SK-N-SH (cell line): ENCODE results near the gene SEMA4D.

ENCODE experiments used
- CTCF ChIP-seq: fragments of 200-600 bp; sonication (generic); IDR thresholded peaks from 2 replicates; pipeline ENCODE4 v1.6.1; 2017; ENCODE audit warnings: antibody characterized with exemption, mild to moderate bottlenecking, moderate library complexity
- EZH2phosphoT487 ChIP-seq: fragments of 200-600 bp; sonication (generic); IDR thresholded peaks from 2 replicates; pipeline ENCODE4 v1.6.1; 2017; ENCODE audit warnings: low read depth, mixed run types, mild to moderate bottlenecking, antibody characterized with exemption, moderate library complexity, borderline replicate concordance
- FOXM1 ChIP-seq: IDR thresholded peaks from 2 replicates; pipeline ENCODE4 v1.4.0; 2012; ENCODE audit warnings: low read depth, mild to moderate bottlenecking
- MAX ChIP-seq: IDR thresholded peaks from 2 replicates; pipeline ENCODE4 v1.4.0; 2012; ENCODE audit warnings: low read depth
- NFIC ChIP-seq: IDR thresholded peaks from 2 replicates; pipeline ENCODE4 v1.4.0; 2012; ENCODE audit warnings: borderline replicate concordance
- NRF1 ChIP-seq: IDR thresholded peaks from 2 replicates; pipeline ENCODE4 v1.6.1; 2012; ENCODE audit warnings: low read depth, mild to moderate bottlenecking, low read length
- RCOR1 ChIP-seq: fragments of 150-350 bp; IDR thresholded peaks from 2 replicates; pipeline ENCODE4 v1.6.1; 2017; ENCODE audit warnings: antibody characterized with exemption, low read length
- REST ChIP-seq: IDR thresholded peaks from 2 replicates; pipeline ENCODE4 v1.6.1; 2012; ENCODE audit warnings: mild to moderate bottlenecking, low read depth, low read length, moderate library complexity
- TEAD4 ChIP-seq: IDR thresholded peaks from 2 replicates; pipeline ENCODE4 v1.4.0; 2012; ENCODE audit warnings: mild to moderate bottlenecking, borderline replicate concordance; ENCODE audit not compliant: insufficient read depth
- USF2 ChIP-seq: fragments of 150-350 bp; IDR thresholded peaks from 2 replicates; pipeline ENCODE4 v1.6.1; 2017; ENCODE audit warnings: antibody characterized with exemption, low read length, low read depth, borderline replicate concordance

GRCh38 chr9:89526667-89527066 lies 28.8 kb upstream of the SEMA4D start:
- no peak for TF ChIP-seq MAX
- no peak for TF ChIP-seq EZH2phosphoT487
- TF ChIP-seq CTCF = no peak
- no peak for TF ChIP-seq TEAD4
- TF ChIP-seq NRF1 = no peak
- TF ChIP-seq FOXM1 = no peak
- TF ChIP-seq USF2 = no peak
- TF ChIP-seq REST = no peak
- no peak for TF ChIP-seq RCOR1
- no peak for TF ChIP-seq NFIC
